G401.6 (cell line): Measurements from ENCODE around the gene PDXK.

ENCODE experiments used
- FAIRE-seq: peaks from 2 replicates; lab custom pipeline; 2012; peaks lifted over from hg19 to GRCh38; lab: Jason Lieb, UNC

Gene PDXK

GRCh38 chr21:43743947-43744346 is 25.0 kb downstream of the PDXK start:
- no peak for FAIRE-seq

- FAIRE-seq = no peak
Measured at GRCh38 chr21:43744725-43745124, 25.8 kb downstream of the PDXK start.

DNA sequence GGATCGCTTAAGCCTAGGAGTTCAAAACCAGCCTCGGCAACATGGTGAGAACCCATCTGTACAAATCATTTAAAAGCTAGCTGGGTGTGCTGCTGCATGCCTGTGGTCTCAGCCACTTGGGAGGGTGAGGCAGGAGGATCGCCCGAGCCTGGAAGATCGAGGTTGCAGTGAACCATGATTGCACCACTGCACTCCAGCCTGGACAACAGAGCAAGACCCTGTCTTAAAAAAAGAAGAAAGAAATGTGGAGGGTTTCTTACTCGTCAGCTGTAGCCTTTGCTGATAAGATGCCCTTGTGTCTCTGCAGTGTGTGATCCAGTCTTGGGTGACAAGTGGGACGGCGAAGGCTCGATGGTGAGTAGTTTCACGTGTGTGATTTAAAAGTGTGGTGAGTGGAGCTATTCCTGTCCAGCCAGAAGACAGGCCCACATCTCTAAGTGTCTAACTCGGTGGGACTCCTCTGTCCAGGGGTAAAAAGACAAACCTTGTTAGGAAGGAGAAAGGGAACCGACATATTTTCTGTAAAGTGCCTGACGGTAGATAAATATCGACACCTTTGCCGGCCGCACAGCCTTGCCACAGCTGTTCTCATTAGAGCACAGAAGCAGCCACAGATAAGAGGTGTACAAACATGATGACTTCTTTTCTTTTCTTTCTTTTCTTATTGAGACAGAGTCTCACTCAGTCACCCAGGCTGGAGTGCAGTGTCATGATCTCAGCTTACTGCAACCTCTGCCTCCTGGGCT is 27.0 kb downstream of the PDXK start:
- FAIRE-seq = no peak

GRCh38 chr21:43748622-43749021 is 29.7 kb downstream of the PDXK start:
- FAIRE-seq = no peak

DNA sequence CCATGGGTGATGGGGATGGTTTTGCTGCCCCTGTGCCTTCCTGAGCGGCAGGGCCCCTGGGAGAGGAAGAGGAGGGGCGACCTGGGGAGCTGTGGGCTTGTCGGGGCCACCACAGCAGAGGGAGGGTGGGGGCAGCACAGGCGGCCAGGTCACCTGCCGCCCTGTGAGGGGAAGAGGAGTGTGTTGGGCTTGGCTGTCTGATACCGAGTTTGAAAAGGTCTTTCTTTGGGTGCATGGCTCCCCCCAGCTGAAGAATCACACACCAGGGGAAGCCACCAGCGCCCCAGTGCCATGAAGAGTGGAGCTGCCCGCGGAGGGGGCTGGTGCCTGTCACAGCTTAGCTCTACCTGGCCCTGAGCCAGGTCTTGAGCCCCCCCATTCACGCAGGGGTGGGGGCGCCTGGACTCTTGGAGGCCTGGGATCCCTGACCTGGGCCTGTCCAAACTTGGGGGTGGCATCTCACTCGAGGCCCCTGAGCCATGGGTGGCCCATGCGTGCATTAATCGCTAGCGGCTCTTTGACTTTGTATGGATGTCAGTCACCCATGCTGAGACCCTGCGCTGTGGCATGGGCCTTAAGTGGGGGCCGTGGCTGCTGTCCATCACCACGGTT is 30.8 kb downstream of the PDXK start:
- no peak for FAIRE-seq

- FAIRE-seq = no peak
Measured at GRCh38 chr21:43750339-43751033, 31.6 kb downstream of the PDXK start.

DNA sequence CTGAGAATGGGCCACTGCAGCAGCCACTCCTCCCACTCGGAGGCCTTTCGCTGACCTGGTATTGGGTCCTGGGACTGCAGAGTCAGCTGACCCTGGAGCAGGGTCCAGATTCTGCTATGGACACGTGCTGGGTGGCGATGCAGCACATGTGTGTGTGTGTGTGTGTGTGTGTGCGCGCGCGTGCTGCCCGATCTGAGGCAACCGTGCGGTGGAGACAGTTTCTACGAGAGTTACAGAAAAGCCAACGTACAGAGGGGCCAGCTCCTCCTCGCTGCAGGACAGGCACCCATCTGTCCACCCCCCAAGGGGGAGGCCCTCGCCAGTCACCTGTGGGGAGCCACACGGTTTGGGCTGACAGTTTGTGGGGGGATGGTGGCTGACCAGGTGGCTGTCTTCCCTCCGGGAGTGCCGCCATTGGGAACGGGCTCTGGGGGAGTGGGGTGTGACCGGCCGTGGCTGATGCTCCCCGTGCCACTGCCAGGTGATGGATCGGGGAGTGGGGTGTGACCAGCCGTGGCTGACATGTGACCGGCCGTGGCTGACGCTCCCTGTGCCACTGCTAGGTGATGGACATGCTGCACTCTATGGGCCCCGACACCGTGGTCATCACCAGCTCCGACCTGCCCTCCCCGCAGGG is 33.1 kb downstream of the PDXK start:
- FAIRE-seq = no peak

DNA sequence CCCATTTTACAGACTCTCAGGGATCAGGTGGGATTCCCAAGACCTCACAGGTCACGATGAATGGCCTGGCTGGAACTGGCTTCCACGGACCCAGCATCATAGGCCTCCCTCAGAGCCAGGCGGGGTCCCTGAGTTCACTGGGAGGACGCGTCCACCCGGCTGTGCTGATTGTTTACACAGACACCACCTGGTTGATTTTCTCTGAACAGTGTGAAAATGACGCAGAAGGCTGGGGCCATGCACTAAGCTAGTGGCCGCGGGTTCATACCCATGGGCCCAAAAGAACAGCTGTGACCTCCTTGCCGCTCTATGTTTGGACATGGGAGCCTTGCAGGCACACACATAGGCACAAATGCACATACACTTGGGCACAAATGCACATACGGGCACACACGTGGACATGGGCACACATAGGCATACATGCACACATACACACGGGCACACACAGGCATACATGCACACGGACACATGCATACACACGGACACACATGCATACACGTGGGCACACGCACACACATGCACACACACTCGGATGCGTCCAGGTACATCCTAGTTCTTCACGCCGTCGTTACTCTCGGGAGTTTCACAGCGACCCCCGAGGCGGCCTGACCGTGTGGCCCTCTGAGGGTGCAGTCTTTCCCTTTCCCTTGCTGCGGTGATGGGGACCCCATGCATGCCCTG is 34.0 kb downstream of the PDXK start:
- FAIRE-seq = no peak

GRCh38 chr21:43753439-43753799 is 34.5 kb downstream of the PDXK start:
- FAIRE-seq = no peak

DNA sequence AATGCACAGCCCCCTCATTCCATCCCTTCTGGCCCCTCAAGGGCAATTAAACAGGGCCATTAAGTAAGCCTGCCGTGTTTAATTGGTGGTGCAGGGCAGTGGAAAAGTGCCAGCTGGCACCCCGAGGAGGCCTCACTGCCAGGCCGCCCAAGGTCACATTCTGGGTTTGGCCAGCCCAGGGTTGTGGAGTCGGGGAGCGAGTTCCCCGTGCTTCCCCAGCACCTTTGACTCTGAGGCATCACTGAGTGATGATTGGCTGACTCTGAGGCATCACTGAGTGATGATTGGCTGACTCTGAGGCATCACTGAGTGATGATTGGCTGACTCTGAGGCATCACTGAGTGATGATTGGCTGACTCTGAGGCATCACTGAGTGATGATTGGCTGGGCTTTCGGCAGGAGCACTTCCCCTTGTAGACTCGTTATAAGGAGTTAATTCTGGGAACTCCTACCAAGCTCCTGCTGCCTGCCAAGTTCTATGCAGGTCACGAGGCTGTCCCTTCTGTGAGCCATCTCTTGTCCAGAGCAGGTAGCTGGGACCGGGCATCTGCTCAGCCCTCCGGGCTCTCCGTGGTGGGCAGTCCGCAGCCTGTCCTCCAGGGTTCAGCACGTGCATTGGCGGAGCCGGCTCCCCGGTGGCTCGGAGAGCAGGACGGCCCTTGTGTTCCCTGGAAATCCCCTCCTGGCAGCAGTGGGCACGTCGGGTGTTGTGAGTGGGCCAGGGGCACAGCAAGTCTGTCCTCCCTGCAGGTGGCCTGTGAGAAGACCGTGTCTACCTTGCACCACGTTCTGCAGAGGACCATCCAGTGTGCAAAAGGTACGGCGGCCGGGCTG is 36.2 kb downstream of the PDXK start:
- no peak for FAIRE-seq

DNA sequence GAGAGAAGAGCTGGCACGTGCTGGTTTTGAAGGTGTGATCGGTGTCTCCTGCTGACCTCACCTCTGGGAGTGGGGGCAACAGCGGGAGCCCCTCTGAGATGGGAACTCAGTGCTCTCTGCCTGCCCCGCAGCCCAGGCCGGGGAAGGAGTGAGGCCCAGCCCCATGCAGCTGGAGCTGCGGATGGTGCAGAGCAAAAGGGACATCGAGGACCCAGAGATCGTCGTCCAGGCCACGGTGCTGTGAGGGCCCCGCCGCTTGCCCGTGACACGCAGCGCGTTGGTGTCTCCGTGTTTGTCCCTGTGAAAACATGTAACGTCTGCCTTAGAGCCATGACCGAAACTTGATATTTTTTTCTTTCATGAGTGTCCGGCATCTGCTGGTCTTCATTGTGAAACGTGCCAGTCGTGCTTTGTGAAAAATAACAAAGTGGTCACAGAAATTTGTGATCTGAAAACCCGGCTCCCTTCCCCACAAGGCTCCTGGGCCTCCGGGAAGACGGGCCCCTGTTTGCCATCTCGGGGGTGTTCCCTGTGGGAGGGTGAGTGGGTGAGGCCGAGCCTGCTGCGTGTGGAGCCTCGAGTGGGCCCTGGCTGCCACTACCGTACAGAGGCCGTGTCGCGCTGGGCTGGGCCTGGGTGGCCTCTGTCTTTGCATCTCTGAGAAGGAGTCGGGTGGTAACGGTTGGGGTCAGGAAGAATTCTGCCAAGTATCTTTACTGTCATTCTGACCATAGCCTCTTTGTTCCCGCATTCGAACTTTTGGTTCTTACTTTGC is 37.1 kb downstream of the PDXK start:
- FAIRE-seq = no peak

DNA sequence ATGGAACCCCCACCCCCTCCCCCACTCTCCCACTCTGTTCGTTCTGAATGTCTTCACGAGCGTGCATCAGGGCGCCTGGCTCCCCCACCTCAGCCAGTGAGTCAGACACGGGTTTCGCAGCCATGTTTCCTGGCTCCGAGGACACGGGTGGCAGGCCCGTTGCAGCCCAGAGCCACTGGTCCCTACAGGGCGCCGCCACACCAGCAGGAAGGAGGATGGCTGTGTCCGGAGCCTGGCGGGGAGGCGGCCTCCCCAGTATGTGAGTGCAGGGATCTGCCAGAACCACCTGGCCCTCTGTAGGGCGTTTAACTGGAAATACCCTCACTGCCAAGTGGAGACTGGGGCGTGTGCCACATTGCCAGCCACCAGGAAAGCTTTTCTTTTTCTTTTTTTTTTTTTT is 38.7 kb downstream of the PDXK start:
- no peak for FAIRE-seq

DNA sequence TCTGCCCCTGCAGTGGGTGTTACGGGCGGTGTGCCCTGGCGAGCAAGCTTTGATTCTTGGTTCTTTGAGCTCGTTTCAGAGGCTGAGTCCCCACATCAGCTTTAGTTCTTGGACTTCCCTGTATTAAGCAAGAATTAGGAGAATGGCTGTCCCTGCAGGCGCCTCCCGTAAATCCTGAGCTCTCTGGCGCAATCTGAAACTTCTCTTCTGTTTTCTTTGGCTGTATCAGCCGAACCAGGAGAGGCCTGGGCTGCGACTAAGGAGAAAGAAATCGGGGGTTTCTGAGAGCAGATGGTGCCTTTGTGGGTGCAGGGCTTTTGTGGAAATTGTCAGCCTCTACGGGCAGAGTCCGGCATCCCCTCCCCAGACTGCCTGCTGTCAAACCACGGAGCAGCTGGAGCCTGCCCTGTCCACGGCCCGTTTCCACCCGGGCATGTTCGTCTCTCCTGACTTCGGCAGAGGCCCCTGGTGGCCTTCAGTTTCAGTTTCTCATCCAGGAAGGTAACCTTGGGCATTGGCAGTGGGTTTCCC is 39.2 kb downstream of the PDXK start:
- no peak for FAIRE-seq

DNA sequence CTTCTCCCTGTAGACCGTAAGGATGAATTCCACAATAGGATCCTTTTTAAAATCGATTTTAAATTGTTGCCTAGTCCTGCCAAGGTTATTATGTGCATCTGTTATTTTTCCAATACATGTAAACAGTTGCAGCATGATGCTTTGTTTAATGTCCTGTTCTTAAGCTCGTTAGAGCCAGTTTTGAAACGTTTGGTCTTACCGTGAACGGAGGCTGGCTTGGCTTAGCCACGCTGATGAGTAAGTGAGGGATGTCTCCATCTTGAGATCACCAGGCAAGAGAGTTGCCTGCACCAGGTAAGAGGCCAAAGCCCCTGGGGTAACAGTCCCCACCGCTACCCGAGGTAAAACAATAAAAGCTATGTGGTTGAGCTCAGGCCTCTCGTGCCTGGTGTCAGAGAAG is 39.9 kb downstream of the PDXK start:
- no peak for FAIRE-seq

- FAIRE-seq = no peak
Measured at GRCh38 chr21:43759651-43760050, 40.7 kb downstream of the PDXK start.

- no peak for FAIRE-seq
Measured at GRCh38 chr21:43760391-43760958, 41.5 kb downstream of the PDXK start.

DNA sequence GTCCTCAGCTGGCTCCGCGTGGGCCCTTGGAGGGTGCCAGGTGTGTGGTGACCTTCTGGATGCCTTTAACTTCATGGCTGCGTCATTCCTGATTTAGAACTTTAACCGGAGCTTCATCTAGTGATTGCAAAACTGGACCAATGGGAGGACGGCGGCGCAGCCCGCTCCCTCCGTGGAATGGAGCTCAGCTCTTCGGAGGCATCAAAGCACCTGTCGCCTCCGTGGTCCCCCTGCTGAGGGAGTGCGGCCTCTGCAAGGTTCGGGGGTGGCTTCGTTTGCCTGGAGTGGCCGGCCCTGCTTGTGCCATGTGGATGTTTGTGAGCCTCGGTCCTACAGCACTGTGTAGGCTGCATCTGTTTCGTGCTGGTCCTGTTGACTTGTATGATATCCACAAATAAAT is 43.0 kb downstream of the PDXK start:
- no peak for FAIRE-seq

DNA sequence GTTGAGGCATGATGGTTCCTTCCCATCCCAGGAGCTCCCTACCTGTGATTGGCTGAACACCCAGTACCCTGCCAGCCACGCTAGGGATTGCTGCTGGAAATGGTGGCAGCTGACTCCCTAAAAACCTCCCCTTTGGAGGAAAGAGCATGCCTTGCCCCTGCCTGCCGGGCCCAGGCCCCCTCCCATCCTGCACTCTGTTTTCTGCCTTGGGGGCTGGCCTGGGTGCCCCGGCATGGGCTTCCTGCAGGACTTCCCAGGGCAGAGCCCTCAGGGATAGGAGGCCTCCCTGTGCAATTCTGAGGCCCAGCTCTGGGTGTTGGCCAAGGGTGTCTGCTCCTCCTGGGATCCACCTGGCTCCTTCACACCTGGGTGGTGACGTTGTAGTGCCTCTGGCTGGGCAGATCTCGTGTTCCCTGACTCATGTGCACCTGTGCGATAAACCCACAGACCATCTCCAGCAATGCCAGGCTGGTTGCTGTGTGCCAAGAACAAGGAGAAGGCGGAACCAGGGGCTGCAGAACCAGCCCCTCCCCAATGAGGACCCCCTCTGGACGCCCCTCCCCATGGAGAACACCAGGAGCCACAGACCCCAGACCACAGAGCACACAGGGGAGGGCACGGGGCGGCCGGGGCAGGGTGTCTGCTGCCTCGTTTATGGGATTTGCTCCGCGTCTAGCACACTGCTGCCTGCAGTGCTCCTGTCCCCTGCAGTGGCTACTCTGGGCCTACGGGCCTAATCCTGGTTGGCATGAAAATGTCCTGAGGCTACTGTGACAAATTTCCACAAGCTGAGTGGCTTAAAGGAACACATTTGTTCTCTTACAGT is 43.6 kb downstream of the PDXK start:
- FAIRE-seq = no peak

GRCh38 chr21:43763901-43764523 is 45.1 kb downstream of the PDXK start:
- FAIRE-seq = no peak
